Measurements from ENCODE around the gene TAS2R16.
"Not testable (repeated sequence)": the region's sequence is repeated elsewhere in the genome, so short reads cannot be mapped to it uniquely, and the experiment has no call there.

The TAS2R16 gene

DNA sequence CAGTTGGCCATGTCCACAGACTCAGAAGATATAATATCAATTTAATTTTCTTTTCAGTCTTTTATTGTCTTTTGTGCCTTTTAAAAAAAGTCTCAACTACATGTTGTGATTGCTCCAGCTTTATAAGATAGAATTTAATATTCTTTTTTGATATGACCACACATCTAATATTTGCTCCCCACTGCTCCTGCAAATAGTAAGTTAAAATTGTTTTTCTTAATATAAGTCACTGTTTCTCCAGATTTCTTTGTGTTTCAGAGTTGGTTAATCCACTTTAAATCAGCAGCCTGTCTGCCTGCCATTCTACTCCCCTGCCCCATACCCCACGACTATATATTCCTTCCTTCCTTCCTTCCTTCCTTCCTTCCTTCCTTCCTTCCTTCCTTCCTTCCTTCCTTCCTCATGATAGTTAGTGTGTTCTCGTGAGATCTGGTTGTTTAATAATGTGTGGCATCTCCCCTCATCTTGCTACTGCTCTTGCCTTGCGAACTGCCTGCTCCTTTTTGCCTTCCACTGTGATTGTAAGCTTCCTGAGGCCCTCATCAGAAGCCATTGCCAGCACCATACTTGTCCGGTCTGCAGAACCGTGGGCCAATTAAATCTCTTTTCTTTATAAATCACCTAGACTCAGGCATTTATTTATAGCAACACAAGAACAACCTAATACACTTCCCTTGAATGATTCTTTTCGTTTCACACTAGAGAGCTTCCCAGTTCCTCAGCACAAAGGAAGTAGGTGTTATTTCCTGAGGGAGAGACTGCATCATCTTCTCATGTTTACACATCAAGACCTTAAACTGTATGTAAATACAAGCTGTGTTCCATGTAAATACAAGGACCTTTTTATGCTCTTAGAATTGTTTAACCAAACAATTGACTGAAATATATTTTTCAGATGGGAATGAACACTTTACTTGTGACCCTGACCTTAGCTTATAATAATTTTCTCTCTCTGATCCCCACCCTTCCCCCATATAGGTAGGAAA, 24.5 kb downstream of the TAS2R16 start:
- no peak for DNase-seq

GRCh38 chr7:122968389-122968788, 27.1 kb downstream of the TAS2R16 start:
- DNase-seq = no peak

DNA sequence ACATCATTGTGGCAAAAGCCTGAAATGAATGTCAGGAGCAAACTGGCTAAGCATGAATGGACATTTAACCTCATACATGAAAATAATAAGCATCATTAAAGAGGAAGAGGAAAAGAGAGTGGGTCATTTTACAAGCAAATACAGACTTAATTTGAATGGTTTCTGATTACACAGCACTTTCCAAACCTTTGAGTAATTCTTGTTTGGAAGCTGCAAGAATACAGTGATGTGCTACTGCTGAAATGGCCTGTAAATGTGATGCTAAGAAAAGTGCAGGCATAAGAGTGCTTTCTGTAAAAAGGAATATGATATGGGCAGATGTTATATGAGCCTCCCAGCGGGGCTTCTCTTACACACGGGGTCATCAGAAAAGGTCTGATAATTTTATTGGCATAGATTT, 30.2 kb downstream of the TAS2R16 start:
- DNase-seq = no peak

DNA sequence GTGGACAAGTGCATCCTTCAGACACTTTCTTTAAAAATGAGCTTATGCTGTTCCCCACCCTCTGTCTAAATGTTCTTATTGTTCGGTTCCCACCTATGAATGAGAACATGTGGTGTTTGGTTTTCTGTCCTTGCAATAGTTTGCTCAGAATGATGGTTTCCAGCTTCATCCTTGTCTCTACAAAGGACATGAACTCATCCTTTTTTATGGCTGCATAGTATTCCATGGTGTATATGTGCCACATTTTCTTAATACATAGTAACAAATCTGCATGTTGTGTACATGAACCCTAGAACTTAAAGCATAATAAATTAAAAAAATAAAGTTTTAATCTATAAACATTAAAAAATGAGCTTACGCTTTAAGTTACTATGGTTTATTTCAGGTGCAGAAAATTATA, 41.8 kb downstream of the TAS2R16 start:
- DNase-seq = not testable (repeated sequence)

- DNase-seq = no peak
These were observed 44.5 kb downstream of the TAS2R16 start for GRCh38 chr7:122951006-122951405.

DNA sequence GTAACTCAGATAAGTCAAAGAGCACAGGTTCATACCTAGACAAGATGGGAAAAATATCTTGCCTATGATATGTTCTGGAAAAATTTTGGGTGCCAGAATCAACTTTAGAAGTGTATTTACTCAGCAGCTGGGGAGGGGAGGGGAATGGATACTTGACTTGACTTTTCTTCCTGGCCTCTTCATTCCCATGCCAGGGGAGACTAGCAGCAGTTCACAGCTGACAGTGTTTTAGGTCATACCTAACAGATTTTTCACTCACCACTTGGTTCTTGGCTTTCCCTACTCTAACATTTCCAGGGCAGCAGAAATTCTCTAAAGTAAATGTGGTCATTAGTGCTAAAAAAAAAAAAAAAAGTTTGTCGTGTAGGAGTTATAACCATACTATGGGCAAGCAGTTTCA, 46.3 kb downstream of the TAS2R16 start:
- no peak for DNase-seq

Measured in CD4-positive, alpha-beta T cell treated with Interleukin-12 subunit alpha and Interleukin-12 subunit beta, for 1 hour (primary cell).